HepG2 (cell line): Measurements from ENCODE around the gene ELP6.

Experiments used
- CHD2 ChIP-seq: IDR thresholded peaks from 2 replicates; pipeline ENCODE4 v1.6.1; 2011; ENCODE audit warnings: low read depth, low read length, improper control_type of control experiment
- GABPA ChIP-seq, 2 experiments: IDR thresholded peaks; 2 replicates each; pipeline ENCODE4 v1.6.1; 2011 to 2016; ENCODE audit warnings: low read depth in 2 of 2, low read length in 1 of 2, missing biosample characterization in 1 of 2, missing genetic modification characterization in 1 of 2

DNA sequence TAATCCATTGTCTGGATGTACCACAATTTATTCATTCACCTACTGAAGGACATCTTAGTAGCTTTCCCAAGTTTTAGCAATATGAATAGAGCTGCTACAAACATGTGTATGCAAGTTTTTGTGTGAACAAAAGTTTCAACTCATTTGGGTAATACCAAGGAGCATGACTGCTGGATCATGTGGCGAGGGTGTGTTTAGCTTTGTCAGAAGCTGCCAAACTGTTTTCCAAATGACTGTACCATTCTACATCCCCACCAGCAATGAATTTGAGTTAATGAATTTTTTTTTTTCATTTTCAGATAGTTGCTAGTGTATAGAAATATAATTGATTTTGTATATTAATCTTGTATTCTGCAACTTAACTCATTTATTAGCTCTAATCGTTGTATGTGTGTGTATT lies 20.0 kb upstream of the ELP6 start:
- TF ChIP-seq CHD2 (no peak), GABPA (IDR thresholded peaks at IDR 0.05; ENCODE audit: low read depth, low read length) (no peak), GABPA (CRISPR knock-in tag; IDR thresholded peaks at IDR 0.05; ENCODE audit: low read depth) (no peak)
